Right lobe of liver (tissue), 4 donors: ENCODE data around the gene NPRL2.

ENCODE experiments used
- POLR2A ChIP-seq: fragments of 450-650 bp; IDR thresholded peaks from one replicate; pipeline ENCODE4 v1.6.1; 2017; ENCODE audit warnings: antibody characterized with exemption, mild to moderate bottlenecking
- TF ChIP-seq, protein P1 (sequence below), 4 donors: fragments of 200-600 bp in 3 of 4; fragments of 450-650 bp in 1 of 4; IDR thresholded peaks; one replicate each; pipeline versions ENCODE4 v1.5.1 to v1.8.0; 2016 to 2022; ENCODE audit warnings: antibody characterized with exemption in 4 of 4, mild to moderate bottlenecking in 2 of 4
- donor health status: DM: no; HTN: no; CAD: no.
- donor health status: DM: no; HTN: no; CAD: no.
- donor health status: DM: no; HTN: yes; CAD: no.

DNA sequence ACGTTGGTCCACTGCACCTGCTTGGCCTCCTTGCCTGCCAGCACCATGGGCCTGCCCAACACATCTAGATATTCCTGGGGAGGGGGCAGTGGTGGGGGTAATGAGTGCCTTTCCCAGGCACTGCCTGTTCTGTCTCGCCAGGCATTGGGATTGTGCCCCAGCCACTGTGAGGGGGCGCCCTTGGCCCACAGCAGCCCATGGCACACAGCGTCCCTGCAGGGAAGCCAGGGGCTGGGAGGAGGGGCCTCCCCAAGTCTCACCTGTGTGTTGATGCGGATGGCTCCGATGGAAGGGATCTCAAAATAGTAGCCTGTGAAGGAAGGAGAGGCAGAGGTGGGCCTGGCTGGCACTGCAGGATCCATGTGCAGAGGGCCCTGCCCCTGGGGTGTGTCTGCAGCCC, 27.4 kb upstream of the NPRL2 start:
- TF ChIP-seq POLR2A, result no peak
- TF ChIP-seq, protein P1, sequence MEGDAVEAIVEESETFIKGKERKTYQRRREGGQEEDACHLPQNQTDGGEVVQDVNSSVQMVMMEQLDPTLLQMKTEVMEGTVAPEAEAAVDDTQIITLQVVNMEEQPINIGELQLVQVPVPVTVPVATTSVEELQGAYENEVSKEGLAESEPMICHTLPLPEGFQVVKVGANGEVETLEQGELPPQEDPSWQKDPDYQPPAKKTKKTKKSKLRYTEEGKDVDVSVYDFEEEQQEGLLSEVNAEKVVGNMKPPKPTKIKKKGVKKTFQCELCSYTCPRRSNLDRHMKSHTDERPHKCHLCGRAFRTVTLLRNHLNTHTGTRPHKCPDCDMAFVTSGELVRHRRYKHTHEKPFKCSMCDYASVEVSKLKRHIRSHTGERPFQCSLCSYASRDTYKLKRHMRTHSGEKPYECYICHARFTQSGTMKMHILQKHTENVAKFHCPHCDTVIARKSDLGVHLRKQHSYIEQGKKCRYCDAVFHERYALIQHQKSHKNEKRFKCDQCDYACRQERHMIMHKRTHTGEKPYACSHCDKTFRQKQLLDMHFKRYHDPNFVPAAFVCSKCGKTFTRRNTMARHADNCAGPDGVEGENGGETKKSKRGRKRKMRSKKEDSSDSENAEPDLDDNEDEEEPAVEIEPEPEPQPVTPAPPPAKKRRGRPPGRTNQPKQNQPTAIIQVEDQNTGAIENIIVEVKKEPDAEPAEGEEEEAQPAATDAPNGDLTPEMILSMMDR (IDR thresholded peaks at IDR 0.05), result no peak
